ENCODE measurements around the gene METAP1D.

Gene METAP1D

GRCh38 chr2:172080641-172081220 is 81.0 kb downstream of the METAP1D start:
- no peak for DNase-seq (ENCODE audit: low spot score)

GRCh38 chr2:172081221-172082022 is 81.7 kb downstream of the METAP1D start:
- no peak for DNase-seq (ENCODE audit: low spot score)

- DNase-seq (ENCODE audit: low spot score) = peak; percentile 33
Observed at GRCh38 chr2:172082105-172082943, 82.6 kb downstream of the METAP1D start.

GRCh38 chr2:172082944-172083627 is 83.3 kb downstream of the METAP1D start:
- peak; percentile 55 for DNase-seq (ENCODE audit: low spot score)

- no peak for DNase-seq (ENCODE audit: low spot score)
Observed at GRCh38 chr2:172083628-172084394, 84.1 kb downstream of the METAP1D start.

GRCh38 chr2:172084395-172084644 is 84.6 kb downstream of the METAP1D start:
- peak; percentile 40 for DNase-seq (ENCODE audit: low spot score)

- DNase-seq (ENCODE audit: low spot score) = peak; percentile 96
Observed at GRCh38 chr2:172084645-172085459, 85.1 kb downstream of the METAP1D start.

GRCh38 chr2:172085460-172086159 is 85.9 kb downstream of the METAP1D start, which contains the start of gene DLX1:
DLX1 (plus strand) TSS chr2:172085507; CDS start chr2:172085678, 171 bp downstream.
- DNase-seq (ENCODE audit: low spot score) = no peak

- DNase-seq (ENCODE audit: low spot score) = no peak
Observed at GRCh38 chr2:172086241-172087206, 86.8 kb downstream of the METAP1D start.

GRCh38 chr2:172087207-172087779 is 87.5 kb downstream of the METAP1D start:
- no peak for DNase-seq (ENCODE audit: low spot score)

- no peak for DNase-seq (ENCODE audit: low spot score)
Observed at GRCh38 chr2:172087780-172088244, 88.1 kb downstream of the METAP1D start.

- DNase-seq (ENCODE audit: low spot score) = no peak
Observed at GRCh38 chr2:172088245-172089004, 88.7 kb downstream of the METAP1D start.

GRCh38 chr2:172089005-172089504 is 89.3 kb downstream of the METAP1D start:
- no peak for DNase-seq (ENCODE audit: low spot score)

GRCh38 chr2:172089633-172090032 is 89.9 kb downstream of the METAP1D start:
- no peak for DNase-seq (ENCODE audit: low spot score)

- no peak for DNase-seq (ENCODE audit: low spot score)
Observed at GRCh38 chr2:172090044-172090961, 90.5 kb downstream of the METAP1D start.

GRCh38 chr2:172091000-172091641 is 91.4 kb downstream of the METAP1D start:
- DNase-seq (ENCODE audit: low spot score) = no peak

All from GM03348 (cell line).